ENCODE data around the gene OTUD5. TPM values are rescaled to one million over a fixed set of nuclear protein-coding genes. Genes with fewer than 3 reads are reported as not detected.

The OTUD5 gene
- total and polyA plus RNA-seq, 9 donors = 18.9 to 45.2 (median 38.3) TPM

GRCh38 chrX:48923771-48924170 is 33.6 kb downstream of the OTUD5 start:
- H3K9me3 ChIP-seq (replicated peaks; ENCODE audit: control insufficient read depth, low read depth, low read length) = no peaks in the 10 kb centered on the region
- WGBS (ENCODE audit: insufficient coverage) = 89% methylated on average over 12 of the region's 13 CpGs
- H3K27ac ChIP-seq (ENCODE audit: low read length) = no peak overlapping the region
- H3K4me3 ChIP-seq (ENCODE audit: low read length) = no peak overlapping the region
- peaks cover 5% of the 10 kb centered on the region for H3K4me1 ChIP-seq (ENCODE audit: control insufficient read depth, insufficient read depth, low read length)
- no peak for DNase-seq
- no peaks in the 10 kb centered on the region for H3K27me3 ChIP-seq (ENCODE audit: control insufficient read depth, insufficient read depth, low read length)
- peaks cover 42% of the 10 kb centered on the region for H3K36me3 ChIP-seq (ENCODE audit: control insufficient read depth, insufficient read depth, low read length)

GRCh38 chrX:48920718-48921104 is 36.7 kb downstream of the OTUD5 start:
- 62% methylated on average over 1 of the region's 4 CpGs for WGBS (ENCODE audit: insufficient coverage)

GRCh38 chrX:48919947-48920717 is 37.3 kb downstream of the OTUD5 start:
- H3K4me3 ChIP-seq (ENCODE audit: low read length) = no peak overlapping the region
- WGBS (ENCODE audit: insufficient coverage) = 71% methylated on average over 6 of the region's 8 CpGs

More at GRCh38 chrX:48920718-48921104, 36.7 kb downstream of the OTUD5 start:
- peaks cover 11% of the 10 kb centered on the region for H3K4me1 ChIP-seq (ENCODE audit: control insufficient read depth, insufficient read depth, low read length)
- no peak overlapping the region for H3K27ac ChIP-seq (ENCODE audit: low read length)
- no peak overlapping the region for H3K4me3 ChIP-seq (ENCODE audit: low read length)
- H3K9me3 ChIP-seq (replicated peaks; ENCODE audit: control insufficient read depth, low read depth, low read length) = no peaks in the 10 kb centered on the region
- DNase-seq = no peak
- no peaks in the 10 kb centered on the region for H3K27me3 ChIP-seq (ENCODE audit: control insufficient read depth, insufficient read depth, low read length)
- H3K36me3 ChIP-seq (ENCODE audit: control insufficient read depth, insufficient read depth, low read length) = peaks cover 31% of the 10 kb centered on the region

GRCh38 chrX:48919360-48919841 is 38.0 kb downstream of the OTUD5 start:
- Histone ChIP-seq H3K27me3 (ENCODE audit: control insufficient read depth, insufficient read depth, low read length) (no peaks in the 10 kb centered on the region), H3K27ac (ENCODE audit: low read length) (peak overlapping the region; percentile 40), H3K4me1 (ENCODE audit: control insufficient read depth, insufficient read depth, low read length) (peaks cover 11% of the 10 kb centered on the region), H3K36me3 (ENCODE audit: control insufficient read depth, insufficient read depth, low read length) (peaks cover 24% of the 10 kb centered on the region), H3K4me3 (ENCODE audit: low read length) (peak overlapping the region; percentile 50), H3K9me3 (replicated peaks; ENCODE audit: control insufficient read depth, low read depth, low read length) (no peaks in the 10 kb centered on the region)
- 27% methylated on average over 12 of the region's 15 CpGs for WGBS (ENCODE audit: insufficient coverage)
- DNase-seq = no peak

More at GRCh38 chrX:48919947-48920717, 37.3 kb downstream of the OTUD5 start:
- Histone ChIP-seq H3K27ac (ENCODE audit: low read length) (no peak overlapping the region), H3K36me3 (ENCODE audit: control insufficient read depth, insufficient read depth, low read length) (peaks cover 28% of the 10 kb centered on the region), H3K9me3 (replicated peaks; ENCODE audit: control insufficient read depth, low read depth, low read length) (no peaks in the 10 kb centered on the region), H3K4me1 (ENCODE audit: control insufficient read depth, insufficient read depth, low read length) (peaks cover 11% of the 10 kb centered on the region), H3K27me3 (ENCODE audit: control insufficient read depth, insufficient read depth, low read length) (no peaks in the 10 kb centered on the region)
- no peak for DNase-seq

- H3K36me3 ChIP-seq (ENCODE audit: control insufficient read depth, insufficient read depth, low read length) = peaks cover 18% of the 10 kb centered on the region
- H3K27ac ChIP-seq (ENCODE audit: low read length) = peak within 1 kb of the TSS; percentile 51
- no peaks in the 10 kb centered on the region for H3K9me3 ChIP-seq (replicated peaks; ENCODE audit: control insufficient read depth, low read depth, low read length)
- no peaks in the 10 kb centered on the region for H3K27me3 ChIP-seq (ENCODE audit: control insufficient read depth, insufficient read depth, low read length)
- 27% methylated on average over 41 of the region's 55 CpGs for WGBS (ENCODE audit: insufficient coverage)
- peak; percentile 87 for DNase-seq
- H3K4me1 ChIP-seq (ENCODE audit: control insufficient read depth, insufficient read depth, low read length) = peaks cover 11% of the 10 kb centered on the region
- H3K4me3 ChIP-seq (ENCODE audit: low read length) = peak within 1 kb of the TSS; percentile 50
Observed at GRCh38 chrX:48918643-48919340, 38.6 kb downstream of the OTUD5 start, which contains the start of gene PIM2. TSS of gene PIM2 (minus strand) at chrX:48919024. CDS start at chrX:48918834, 190 bp downstream.

- Histone ChIP-seq H3K27ac (ENCODE audit: low read length) (no peak overlapping the region), H3K4me1 (ENCODE audit: control insufficient read depth, insufficient read depth, low read length) (peaks cover 11% of the 10 kb centered on the region), H3K36me3 (ENCODE audit: control insufficient read depth, insufficient read depth, low read length) (peaks cover 13% of the 10 kb centered on the region), H3K9me3 (replicated peaks; ENCODE audit: control insufficient read depth, low read depth, low read length) (no peaks in the 10 kb centered on the region), H3K27me3 (ENCODE audit: control insufficient read depth, insufficient read depth, low read length) (no peaks in the 10 kb centered on the region), H3K4me3 (ENCODE audit: low read length) (peak overlapping the region; percentile 50)
- DNase-seq = no peak
- WGBS (ENCODE audit: insufficient coverage) = 15% methylated on average over 13 of the region's 23 CpGs
Observed at GRCh38 chrX:48918301-48918642, 39.1 kb downstream of the OTUD5 start.

GRCh38 chrX:48917139-48918001 is 40.0 kb downstream of the OTUD5 start:
- H3K36me3 ChIP-seq (ENCODE audit: control insufficient read depth, insufficient read depth, low read length) = peaks cover 4% of the 10 kb centered on the region
- H3K4me1 ChIP-seq (ENCODE audit: control insufficient read depth, insufficient read depth, low read length) = peaks cover 11% of the 10 kb centered on the region
- no peaks in the 10 kb centered on the region for H3K27me3 ChIP-seq (ENCODE audit: control insufficient read depth, insufficient read depth, low read length)
- H3K4me3 ChIP-seq (ENCODE audit: low read length) = no peak overlapping the region
- H3K27ac ChIP-seq (ENCODE audit: low read length) = no peak overlapping the region
- DNase-seq = peak; percentile 91
- no peaks in the 10 kb centered on the region for H3K9me3 ChIP-seq (replicated peaks; ENCODE audit: control insufficient read depth, low read depth, low read length)
- 32% methylated on average over 19 of the region's 27 CpGs for WGBS (ENCODE audit: insufficient coverage)

- Histone ChIP-seq H3K9me3 (replicated peaks; ENCODE audit: control insufficient read depth, low read depth, low read length) (peaks cover 2% of the 10 kb centered on the region), H3K4me3 (ENCODE audit: low read length) (no peak overlapping the region), H3K4me1 (ENCODE audit: control insufficient read depth, insufficient read depth, low read length) (peaks cover 14% of the 10 kb centered on the region), H3K27me3 (ENCODE audit: control insufficient read depth, insufficient read depth, low read length) (no peaks in the 10 kb centered on the region), H3K36me3 (ENCODE audit: control insufficient read depth, insufficient read depth, low read length) (no peaks in the 10 kb centered on the region), H3K27ac (ENCODE audit: low read length) (no peak overlapping the region)
- no peak for DNase-seq
- 83% methylated on average over 4 of the region's 13 CpGs for WGBS (ENCODE audit: insufficient coverage)
Observed at GRCh38 chrX:48914593-48915493, 42.6 kb downstream of the OTUD5 start.

All from muscle of leg (tissue), 11 donors.